Right ventricle myocardium inferior (tissue), 1 donor: ENCODE results near the gene BAG1. TPM values are rescaled to one million over a fixed set of nuclear protein-coding genes. Genes with fewer than 3 reads are reported as not detected.

ENCODE experiments used
- ATAC-seq: fragments of 200-7000 bp; cut with Tn5 transposase; one replicate; pipeline ENCODE4 v1.9.1; 2020; ENCODE audit warnings: mild to moderate bottlenecking, moderate library complexity
- DNase-seq: peaks from one replicate; pipeline ENCODE4 v3.0.0; 2021; ENCODE audit errors: missing footprints
- intact Hi-C: fragments of 100-400 bp; cut with DNase I; formaldehyde crosslinking; loops from one replicate; pipeline ENCODE4 v1.11.0; 2022
- total RNA-seq: library from RNA; stranded (reverse); fragmentation: NEBNext Ultra II Directional; extraction: Animal tissue kit (Norgen Biotek cat#: 25700); gene quantifications from one replicate; pipeline ENCODE4 v1.2.1, GENCODE V29; 2021
- donor health status: DM: no; HTN: yes; CAD: no; lungs with severe emphysema.

Gene BAG1
- total RNA-seq, 1 donor from 2014 or later, result 132 TPM

DNA sequence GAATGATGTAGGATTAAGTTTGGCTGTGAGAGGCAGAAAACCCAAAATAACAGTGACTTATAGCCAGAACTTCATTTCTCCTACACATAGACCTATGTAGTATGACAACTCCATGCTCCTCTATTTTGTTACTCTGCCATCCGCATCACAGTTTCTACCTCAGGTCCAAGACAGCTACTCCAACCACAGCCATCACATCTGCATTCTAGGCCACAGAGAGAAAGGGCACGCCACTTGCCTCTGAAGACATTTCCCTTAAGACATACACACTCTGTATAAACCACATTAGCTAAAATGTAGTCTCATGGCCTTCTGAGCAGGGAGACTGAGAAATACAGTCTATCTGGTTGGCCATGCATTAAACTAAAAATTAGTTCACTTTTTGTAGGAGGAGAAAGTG lies 14.5 kb downstream of the BAG1 start:
- no peak for ATAC-seq
- intact Hi-C loops, result no loop called here
- no peak for DNase-seq

GRCh38 chr9:33249087-33249658 lies 15.3 kb downstream of the BAG1 start:
- no peak for DNase-seq
- intact Hi-C loops, result no loop called here
- no peak for ATAC-seq

DNA sequence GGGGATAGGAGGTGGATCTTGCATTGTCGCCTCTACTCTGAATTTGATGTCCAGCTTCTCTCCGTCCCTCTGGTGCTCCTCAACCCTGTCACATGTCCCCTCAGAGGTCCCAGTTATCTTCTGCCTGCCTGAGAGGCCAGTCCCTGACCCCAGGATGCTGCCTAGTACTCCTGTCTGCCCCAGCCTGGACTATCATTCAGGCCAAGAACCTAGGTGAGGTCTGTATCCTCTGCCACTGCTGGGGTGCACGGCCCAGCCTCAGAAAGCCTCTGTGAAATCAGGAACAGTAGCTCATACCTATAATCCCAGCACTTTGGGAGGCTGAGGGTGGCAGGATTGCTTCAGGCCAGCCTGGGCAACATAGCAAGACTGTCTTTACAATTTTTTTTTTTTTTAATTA lies 15.9 kb downstream of the BAG1 start:
- no peak for ATAC-seq
- intact Hi-C loops, result no loop called here
- DNase-seq, result no peak

GRCh38 chr9:33246269-33246860 lies 18.1 kb downstream of the BAG1 start:
- intact Hi-C loops, result no loop called here
- no peak for DNase-seq
- no peak for ATAC-seq

GRCh38 chr9:33245341-33245740 lies 19.2 kb downstream of the BAG1 start:
- no peak for DNase-seq
- no peak for ATAC-seq
- intact Hi-C loops, result no loop called here

DNA sequence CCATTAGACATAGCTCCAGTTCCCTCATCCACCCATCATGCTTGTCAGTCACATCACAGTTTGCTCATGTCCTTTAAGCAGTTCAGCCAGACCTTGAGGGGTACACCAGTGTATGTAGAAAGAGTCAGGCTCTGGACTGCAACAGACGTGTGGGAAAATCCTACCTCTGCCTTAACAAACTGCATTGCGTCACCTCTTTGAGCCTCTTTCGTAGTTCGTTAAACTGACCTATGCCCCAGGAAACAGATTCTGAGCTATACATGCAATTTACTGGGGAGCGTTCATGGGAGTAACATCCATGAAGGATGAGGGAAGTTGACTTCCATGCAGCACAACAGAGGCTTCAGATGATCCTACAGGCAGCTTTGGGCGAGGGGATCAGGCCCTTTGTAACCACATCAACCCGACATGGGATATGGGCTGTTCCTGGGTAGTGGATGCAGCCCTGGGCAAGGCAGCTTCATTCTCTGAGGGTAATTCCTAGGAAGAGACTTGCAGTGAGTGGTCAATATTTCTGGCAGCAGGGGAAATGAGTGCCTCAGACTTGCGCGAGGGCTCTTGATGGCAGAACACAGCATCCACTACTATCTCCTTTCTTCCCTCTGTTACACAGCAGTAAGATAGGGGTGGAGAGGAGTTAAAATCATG lies 20.2 kb downstream of the BAG1 start:
- ATAC-seq, result no peak
- DNase-seq, result no peak
- intact Hi-C loops, result no loop called here

DNA sequence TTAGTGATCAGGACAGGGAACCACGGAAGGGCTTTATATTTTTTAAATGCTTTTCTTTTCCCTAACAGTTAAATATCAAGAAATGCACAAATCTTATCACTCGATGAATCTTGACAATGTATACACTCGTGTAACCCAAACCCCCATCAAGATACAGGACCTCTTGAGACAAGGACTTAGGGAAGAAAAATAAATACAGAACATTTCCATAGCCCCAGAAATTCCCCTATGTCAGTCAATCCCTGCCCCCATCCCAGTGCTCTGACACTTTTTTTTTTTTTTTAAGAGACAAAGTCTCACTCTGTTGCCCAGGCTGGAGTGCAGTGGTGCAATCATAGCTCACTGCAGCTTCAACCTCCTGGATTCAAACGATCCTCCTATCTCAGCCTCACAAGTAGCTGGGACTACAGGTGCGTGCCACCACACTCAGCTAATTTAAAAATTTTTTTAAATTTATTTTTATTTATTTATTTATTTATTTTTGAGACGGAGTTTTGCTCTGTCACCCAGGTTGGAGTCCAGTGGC lies 21.8 kb downstream of the BAG1 start:
- ATAC-seq (no peak), DNase-seq (no peak)
- intact Hi-C loops, result no loop called here

DNA sequence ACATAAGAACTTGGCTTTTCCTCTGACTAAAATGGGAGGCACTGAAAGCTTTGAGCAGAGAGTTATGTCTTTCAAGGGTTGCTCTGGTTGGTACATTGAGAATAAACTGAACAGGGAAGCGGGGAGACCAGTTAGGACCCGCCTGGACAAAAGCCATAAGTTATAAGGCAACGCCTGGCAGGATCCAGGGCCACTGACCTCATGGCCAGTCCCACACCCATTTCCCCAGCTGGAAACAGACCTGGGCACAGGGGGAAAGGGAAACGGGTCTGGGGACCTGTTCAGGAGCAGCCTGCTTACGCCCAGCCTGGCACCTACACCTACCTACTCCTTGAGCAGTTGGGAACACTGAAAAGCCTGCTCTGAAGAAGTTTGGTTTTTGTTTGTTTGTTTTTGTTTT lies 23.2 kb downstream of the BAG1 start:
- intact Hi-C loops, result no loop called here
- ATAC-seq (no peak), DNase-seq (no peak)

- intact Hi-C loops, result no loop called here
- no peak for DNase-seq
- peak; percentile 61 for ATAC-seq
These were observed 24.6 kb downstream of the BAG1 start, which contains the start of gene SPINK4 for GRCh38 chr9:33239921-33240320. TSS of gene SPINK4 (plus strand) at chr9:33240167. CDS start at chr9:33240209, 42 bp downstream.

DNA sequence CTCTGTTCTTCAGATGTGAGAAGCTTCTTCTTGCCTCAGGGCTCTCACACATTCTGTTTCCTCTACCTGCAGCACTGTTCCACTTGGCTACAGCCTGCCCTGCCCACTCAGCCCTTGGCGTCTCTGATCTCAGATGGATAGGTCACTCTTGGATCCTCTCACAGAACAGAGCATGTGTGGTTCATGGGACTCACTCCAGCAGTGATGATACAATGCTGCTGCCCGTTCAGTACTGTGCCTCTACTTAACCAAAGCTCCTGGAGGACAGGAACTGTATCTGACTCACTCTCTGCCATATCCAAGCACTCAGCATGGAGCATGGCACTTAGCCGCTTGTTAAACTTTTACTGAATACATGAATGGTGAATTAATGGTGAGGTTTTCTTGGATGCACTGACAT lies 27.9 kb downstream of the BAG1 start:
- intact Hi-C loops, result no loop called here
- ATAC-seq (no peak), DNase-seq (no peak)

DNA sequence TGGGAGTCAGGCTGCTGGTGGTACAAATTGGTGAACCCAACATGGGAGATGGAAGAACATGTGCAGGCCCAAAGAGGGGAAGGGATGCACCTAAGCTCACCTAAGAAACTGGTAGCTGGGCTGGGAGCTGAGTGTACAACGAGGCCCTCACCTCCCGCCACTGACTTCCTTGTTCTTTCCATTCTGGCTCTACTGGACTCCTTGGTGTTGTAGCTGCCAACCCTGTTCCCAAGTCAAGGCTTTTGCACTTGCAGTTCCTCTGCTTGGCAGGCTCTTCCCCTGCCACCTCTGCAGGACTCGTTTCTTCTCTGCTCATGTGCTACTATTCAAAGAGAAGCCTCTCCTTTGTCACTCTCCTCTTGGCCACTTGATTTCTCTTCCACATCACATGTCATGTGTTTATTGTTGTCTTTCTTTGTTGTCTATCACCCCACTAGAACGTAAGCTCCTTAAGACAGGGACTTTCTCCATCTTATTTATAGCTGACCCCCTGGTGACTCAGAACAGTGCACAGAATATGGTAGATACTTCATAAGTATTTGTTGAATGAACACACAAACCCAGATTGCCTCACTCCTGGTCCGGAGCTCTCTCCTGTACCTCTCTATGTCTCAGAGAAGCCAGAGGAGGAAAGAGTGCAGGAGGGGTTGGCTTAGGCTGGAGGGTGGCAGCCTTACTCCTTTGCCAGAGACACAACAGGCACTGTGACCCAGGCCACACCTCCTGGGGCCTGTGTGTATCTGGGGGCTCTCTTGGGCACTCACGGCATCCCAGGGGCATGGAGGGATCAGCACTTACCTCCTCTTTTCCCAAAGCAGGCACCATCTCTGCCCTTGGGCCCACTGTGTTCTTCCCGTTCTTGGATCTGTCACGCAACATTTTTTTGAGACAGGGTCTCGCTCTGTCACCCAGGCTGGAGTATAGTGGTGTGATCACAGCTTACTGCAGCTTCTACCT lies 29.7 kb downstream of the BAG1 start:
- intact Hi-C loops, result no loop called here
- DNase-seq (no peak), ATAC-seq (no peak)

- DNase-seq, result no peak
- intact Hi-C loops, result no loop called here
- ATAC-seq, result no peak
These were observed 30.7 kb downstream of the BAG1 start for GRCh38 chr9:33233626-33234342.

DNA sequence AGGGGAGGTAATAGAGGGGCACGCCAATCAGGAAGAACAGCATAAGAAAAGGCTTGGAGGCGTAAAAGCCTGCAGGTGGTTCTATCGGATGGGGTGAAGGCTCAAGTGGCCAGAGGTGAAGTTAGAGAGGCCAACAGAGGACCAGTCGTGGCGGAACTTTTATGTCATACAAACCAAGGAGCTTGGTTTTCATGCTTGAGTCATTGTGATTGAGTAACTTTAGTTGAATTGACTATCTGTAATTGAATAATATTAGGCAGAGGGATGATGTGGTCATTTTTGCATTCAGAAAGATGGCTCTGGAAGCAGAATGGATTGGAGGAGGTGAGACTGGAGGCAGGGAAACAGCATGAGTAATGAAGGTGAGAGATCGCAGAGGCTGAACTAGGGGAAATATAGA lies 31.7 kb downstream of the BAG1 start:
- DNase-seq, result no peak
- intact Hi-C loops, result no loop called here
- ATAC-seq, result no peak

- intact Hi-C loops, result no loop called here
- no peak for DNase-seq
- no peak for ATAC-seq
These were observed 32.9 kb downstream of the BAG1 start for GRCh38 chr9:33231623-33231942.

- DNase-seq (no peak), ATAC-seq (no peak)
- intact Hi-C loops, result no loop called here
These were observed 33.5 kb downstream of the BAG1 start for GRCh38 chr9:33230756-33231622.

DNA sequence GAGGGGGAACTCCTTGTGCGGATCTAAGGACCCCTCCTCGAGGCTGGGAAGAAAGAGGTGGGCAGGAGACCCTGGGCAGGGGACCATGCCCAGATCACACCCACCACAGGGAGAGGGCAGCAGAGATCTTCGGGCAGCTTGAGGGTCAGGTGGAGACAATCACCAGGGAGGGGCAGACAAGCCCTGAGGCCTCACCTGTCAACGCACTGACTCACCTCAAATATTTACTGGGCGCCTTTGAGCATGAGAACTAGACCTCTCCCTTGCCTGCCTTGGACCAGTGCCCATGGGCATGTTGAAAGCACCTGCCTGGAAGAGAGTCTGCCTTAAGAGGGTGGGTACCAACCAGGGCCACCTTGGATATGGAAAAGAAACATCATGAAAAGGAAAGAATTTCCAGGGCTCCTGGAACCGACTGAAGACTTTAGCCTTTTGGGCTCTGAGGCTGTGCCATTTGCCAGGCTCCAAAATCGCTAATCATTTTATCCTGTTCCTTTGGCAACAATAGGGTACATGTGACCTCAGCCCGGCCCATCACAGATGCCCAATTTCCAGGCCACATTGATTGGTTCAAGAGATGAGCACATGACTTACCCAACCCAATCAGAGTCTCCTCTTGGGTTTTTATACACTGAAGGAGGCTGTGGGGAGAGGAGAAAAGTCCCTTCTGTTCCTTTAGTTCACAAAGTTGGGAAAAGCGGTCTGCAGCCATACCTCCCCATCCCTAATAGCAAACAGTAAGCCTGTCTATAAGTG lies 35.0 kb downstream of the BAG1 start:
- no peak for DNase-seq

DNA sequence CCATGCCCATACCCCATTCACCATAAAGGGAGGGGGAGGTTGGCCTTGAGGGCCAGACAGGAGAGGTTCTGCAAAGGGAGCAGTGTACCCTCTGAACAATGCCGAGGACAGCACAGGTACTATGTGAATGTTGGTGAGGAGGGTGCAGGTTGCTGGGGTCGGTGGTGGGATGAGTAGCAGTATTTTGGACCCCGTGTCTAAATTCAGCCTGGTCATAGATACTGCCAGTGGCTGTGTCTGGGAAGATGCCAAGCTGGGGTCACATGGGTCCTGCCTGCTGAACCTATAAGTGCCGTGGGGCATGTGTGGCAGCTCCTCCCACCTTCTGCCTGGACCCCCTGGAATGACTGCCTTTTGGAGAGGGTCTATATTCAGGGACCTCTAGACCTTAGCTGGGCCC lies 35.9 kb downstream of the BAG1 start:
- intact Hi-C loops, result loop anchor here (5.0 kb wide), 1 partner anchor 61 kb away; the partner anchor contains the start of gene B4GALT1
- ATAC-seq (no peak), DNase-seq (no peak)

More for the DNA sequence above, 35.0 kb downstream of the BAG1 start:
- intact Hi-C loops, result loop anchor here (5.0 kb wide), 1 partner anchor 62 kb away; the partner anchor contains the start of gene B4GALT1
- no peak for ATAC-seq
